ENCODE measurements around the gene MYL6.
"Not testable (repeated sequence)": the region's sequence is repeated elsewhere in the genome, so short reads cannot be mapped to it uniquely, and the experiment has no call there.

Gene MYL6

GRCh38 chr12:56158029-56158925 lies at the start of gene MYL6:
MYL6 (plus strand) TSS chr12:56158359; CDS start chr12:56158402, 43 bp downstream.
- DNase-seq (ENCODE audit: low read depth) = peak; percentile 90

DNA sequence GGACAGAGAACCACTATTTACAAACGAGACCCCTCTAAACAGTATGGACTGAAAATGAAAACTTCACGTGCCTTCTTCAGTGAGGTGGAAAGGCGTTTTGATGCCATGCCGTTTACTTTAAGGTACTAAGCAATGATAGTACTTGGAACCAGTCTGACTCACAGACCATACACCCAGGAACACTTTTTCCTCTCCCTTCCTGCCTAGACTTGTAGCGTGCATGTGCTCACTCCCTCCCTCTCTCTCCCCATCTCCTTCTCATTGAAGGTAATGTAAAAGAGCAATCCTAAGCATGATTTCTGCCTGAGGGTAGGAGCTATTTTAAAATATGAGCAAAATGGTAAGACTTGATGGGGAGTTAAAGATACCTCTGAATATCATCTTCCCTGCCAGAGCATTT lies 47.6 kb upstream of the MYL6 start:
- DNase-seq (ENCODE audit: low read depth) = no peak

DNA sequence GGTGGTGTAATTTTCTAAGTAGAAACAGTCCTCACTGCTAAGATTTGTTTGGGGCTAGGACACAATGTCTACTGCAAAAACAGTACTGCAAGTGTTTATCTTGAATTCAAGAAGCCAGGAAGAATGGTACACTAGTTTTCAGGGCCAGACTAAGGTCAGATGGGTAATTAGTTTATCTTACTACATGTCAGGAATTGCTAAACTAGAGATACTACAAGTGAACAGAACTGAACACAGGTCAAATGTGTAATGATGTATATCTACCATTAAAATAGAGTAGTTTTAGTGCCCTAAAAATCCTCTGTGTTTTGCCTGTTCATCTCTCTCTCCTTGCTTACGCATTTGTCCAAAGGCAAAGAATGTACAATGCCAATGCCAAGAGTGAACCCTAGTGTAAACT lies 44.1 kb upstream of the MYL6 start:
- DNase-seq (ENCODE audit: low read depth) = no peak

DNA sequence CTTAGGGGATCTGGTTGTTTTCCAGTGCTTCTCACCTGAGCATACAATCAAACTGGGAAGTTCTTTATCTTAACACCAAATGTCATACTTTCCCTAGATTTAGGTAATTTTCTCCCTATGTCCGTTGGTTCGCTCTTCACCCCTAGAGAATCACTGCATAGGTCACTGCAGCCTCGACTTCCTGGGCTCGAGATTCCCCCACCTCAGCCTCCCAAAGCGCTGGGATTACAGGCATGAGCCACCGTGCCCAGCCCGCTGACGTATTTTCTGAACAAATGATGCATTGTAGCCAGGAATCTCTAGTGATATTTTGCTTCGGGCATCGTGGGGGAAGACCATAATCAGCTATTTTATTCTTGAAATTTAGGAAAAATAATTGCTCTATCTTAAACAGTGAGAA lies 42.8 kb upstream of the MYL6 start:
- no peak for DNase-seq (ENCODE audit: low read depth)

DNA sequence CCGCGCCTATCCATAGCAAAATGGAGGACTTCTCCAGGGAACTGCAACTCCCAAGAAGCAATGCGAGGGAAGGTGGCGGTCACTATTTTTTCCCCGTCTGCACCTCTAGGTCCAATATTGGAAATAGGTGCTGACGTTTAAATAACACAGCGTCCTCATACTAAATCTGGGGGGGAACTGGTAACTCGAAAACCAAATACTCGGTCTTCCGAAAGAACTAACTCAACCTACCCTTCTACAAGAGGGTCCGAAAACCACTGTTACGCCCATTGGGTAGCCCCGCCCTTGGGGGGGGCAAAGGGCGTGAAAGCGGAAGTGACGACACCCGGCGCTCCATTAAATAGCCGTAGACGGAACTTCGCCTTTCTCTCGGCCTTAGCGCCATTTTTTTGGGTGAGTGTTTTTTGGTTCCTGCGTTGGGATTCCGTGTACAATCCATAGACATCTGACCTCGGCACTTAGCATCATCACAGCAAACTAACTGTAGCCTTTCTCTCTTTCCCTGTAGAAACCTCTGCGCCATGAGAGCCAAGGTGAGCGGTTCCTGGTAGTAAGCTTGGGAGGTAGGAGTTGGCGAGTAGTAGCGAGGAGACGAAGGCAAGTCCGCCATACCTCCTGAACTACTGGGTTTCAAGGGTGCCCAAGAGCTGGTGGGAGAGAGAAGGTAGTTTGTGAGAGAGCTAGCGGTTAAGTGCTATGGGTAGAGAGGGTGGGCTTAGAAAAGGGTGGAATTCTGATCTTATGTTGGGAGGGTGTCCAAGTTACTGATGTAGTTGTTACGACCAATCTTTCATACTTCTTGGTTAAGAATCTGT lies 41.7 kb upstream of the MYL6 start, which contains the start of gene RPL41:
Gene RPL41 (plus strand): TSS at position 367 of the 815 bp plus-strand sequence.
- DNase-seq (ENCODE audit: low read depth) = peak; percentile 93

GRCh38 chr12:56117082-56117706 lies 41.0 kb upstream of the MYL6 start:
- DNase-seq (ENCODE audit: low read depth) = not testable (repeated sequence)

DNA sequence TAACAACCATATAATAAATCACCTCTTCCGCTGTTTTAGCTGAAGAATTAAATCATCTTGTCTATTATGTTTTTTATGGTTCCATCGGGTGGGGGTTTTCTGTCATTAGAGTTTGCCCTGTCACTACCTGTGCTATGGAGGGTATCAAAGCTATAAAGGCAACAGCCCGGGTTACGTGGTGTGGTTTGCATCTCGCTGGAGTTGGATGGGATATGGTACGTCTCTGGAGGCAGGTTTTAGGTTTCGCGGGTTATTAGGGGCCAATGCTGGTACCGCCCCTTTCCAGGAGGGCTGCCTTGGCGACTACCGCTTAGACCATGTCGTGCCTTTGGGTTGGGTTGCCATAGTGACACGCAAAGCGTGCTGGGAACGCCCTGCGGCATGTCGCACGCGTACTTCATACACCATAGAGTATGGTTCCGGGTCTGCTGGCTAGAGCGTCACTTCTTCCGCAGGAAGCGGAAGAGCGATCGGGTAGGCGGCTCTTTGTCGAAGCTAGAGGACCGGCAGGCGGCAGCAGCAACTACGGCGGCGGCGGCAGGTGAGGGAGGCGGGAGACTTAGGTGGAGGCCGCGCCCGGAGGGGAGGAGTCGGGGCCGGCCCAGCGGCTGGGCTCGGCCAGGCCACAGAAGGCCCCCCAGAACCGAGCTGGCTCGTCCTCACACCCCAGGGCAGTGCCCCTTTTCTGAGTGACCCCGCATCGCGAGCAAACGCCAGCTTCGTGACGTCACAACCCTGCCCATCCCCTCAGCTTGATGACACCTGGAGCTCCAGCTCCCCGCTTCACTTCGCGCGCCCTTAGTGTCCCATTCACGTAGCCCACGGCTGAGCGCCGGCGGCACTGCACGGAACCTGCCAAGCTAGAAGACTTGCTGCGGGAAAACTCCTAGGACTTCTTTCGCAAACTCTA lies 40.1 kb upstream of the MYL6 start, which contains the start of gene ZC3H10:
Gene ZC3H10 (plus strand): TSS at position 489 of the 910 bp plus-strand sequence. CDS start 2,297 bp downstream, outside the sequence.
- DNase-seq (ENCODE audit: low read depth) = peak; percentile 99

GRCh38 chr12:56118688-56119357 lies 39.3 kb upstream of the MYL6 start:
- DNase-seq (ENCODE audit: low read depth) = no peak

DNA sequence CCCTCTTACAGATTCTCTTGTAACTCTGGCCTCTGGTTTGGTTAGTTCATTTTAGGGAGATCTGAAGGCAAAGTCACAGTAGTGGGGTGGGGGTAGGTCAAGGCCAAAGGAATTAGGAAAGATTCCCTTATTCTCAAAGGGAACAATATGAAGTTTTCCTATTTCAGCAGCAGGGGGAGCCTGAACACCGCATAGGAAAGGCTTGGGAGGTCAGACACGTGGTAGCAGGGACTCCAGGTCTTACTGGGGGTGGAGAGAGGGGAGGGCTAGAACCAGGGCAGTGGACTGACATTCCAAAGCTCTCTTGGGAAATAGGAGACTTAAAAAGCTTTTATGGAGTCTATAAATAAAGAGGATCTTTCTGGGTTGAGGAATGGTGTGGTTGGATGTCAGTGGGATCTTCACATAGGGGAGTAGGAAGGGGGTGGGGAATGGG lies 38.8 kb upstream of the MYL6 start:
- DNase-seq (ENCODE audit: low read depth) = peak; percentile 48

- DNase-seq (ENCODE audit: low read depth) = no peak
Observed at GRCh38 chr12:56120158-56120846, 37.9 kb upstream of the MYL6 start.

DNA sequence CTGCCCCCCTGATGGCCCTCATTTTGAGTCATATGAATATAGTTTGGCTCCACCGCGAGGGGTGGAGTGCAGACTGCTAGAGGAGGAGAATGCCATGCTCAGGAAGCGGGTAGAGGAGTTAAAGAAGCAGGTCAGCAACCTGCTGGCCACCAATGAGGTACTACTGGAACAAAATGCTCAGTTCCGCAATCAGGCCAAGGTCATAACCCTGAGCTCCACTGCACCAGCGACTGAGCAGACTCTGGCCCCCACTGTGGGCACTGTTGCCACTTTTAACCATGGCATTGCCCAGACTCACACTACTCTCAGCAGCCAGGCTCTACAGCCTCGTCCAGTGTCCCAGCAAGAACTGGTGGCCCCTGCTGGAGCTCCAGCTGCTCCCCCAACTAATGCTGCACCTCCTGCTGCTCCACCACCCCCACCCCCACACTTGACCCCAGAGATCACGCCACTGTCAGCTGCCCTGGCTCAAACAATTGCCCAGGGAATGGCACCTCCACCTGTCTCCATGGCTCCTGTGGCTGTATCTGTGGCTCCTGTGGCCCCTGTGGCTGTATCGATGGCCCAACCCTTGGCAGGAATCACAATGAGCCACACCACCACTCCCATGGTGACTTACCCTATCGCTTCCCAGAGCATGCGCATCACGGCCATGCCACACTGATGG lies 36.8 kb upstream of the MYL6 start:
- DNase-seq (ENCODE audit: low read depth) = no peak

- no peak for DNase-seq (ENCODE audit: low read depth)
Observed at GRCh38 chr12:56122637-56123036, 35.5 kb upstream of the MYL6 start.

GRCh38 chr12:56124133-56124532 lies 34.0 kb upstream of the MYL6 start:
- no peak for DNase-seq (ENCODE audit: low read depth)

- DNase-seq (ENCODE audit: low read depth) = no peak
Observed at GRCh38 chr12:56126732-56127239, 31.4 kb upstream of the MYL6 start.

DNA sequence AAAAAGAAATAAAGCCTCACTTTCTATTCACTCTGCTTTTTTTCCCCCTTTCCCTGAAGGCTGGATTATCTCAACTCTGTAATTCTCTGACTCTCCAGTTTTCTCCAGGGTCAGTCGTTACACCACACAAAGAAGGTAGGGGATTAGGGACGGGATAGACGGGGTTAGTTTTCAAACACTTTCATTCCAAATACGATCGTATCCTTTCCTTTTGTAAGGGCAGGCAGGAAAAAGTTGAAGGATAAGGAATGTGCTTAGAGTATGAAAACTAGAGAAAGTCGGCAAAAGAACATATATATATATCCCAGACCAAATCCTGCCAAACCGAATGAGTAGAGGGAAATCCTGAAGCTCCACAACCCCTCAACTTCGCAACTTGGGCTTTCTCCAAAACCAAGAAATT lies 30.7 kb upstream of the MYL6 start:
- no peak for DNase-seq (ENCODE audit: low read depth)

- peak; percentile 95 for DNase-seq (ENCODE audit: low read depth)
Observed at GRCh38 chr12:56127888-56128669, 30.1 kb upstream of the MYL6 start, which contains the start of gene ESYT1. ESYT1 (plus strand) TSS chr12:56128267; CDS start chr12:56128320, 53 bp downstream.

GRCh38 chr12:56128670-56129205 lies 29.4 kb upstream of the MYL6 start:
- DNase-seq (ENCODE audit: low read depth) = no peak
